Loucy (cell line): Measurements from ENCODE around the gene NADSYN1.

Source experiments
- H2AFZ ChIP-seq: fragments of 200-600 bp; sonication (generic); 2 replicates; pipeline ENCODE4 v1.6.0; 2016; ENCODE audit warnings: antibody characterized with exemption, mild to moderate bottlenecking, low read length, moderate library complexity
- H3F3A ChIP-seq: fragments of 200-600 bp; 2 replicates; pipeline ENCODE4 v1.6.0; 2016; ENCODE audit warnings: antibody characterized with exemption, low read depth, mild to moderate bottlenecking
- H3K27me3 ChIP-seq: fragments of 200-600 bp; sonication (generic); 2 replicates; pipeline ENCODE4 v1.6.1; 2014; ENCODE audit warnings: low read length, mild to moderate bottlenecking; ENCODE audit not compliant: insufficient read depth, poor library complexity, severe bottlenecking
- H3K36me3 ChIP-seq: fragments of 200-600 bp; sonication (generic); 2 replicates; pipeline ENCODE4 v1.6.1; 2016; ENCODE audit warnings: low read length; ENCODE audit not compliant: insufficient read depth
- H3K4me1 ChIP-seq: fragments of 200-600 bp; sonication (generic); 2 replicates; pipeline ENCODE4 v1.5.1; 2014; ENCODE audit warnings: low read length, mild to moderate bottlenecking; ENCODE audit not compliant: insufficient read depth, poor library complexity, severe bottlenecking
- H3K4me2 ChIP-seq: fragments of 200-600 bp; sonication (generic); 2 replicates; pipeline ENCODE4 v1.6.0; 2014; ENCODE audit warnings: antibody characterized with exemption, low read length, low read depth, mild to moderate bottlenecking; ENCODE audit not compliant: poor library complexity, severe bottlenecking
- H3K4me3 ChIP-seq: fragments of 200-600 bp; sonication (generic); 2 replicates; pipeline ENCODE4 v1.5.1; 2014; ENCODE audit warnings: low read length, mild to moderate bottlenecking, mixed read lengths; ENCODE audit not compliant: poor library complexity, severe bottlenecking
- H3K79me2 ChIP-seq: fragments of 200-600 bp; sonication (generic); 2 replicates; pipeline ENCODE4 v1.6.1; 2014; ENCODE audit warnings: low read length; ENCODE audit not compliant: insufficient read depth
- H3K9ac ChIP-seq: fragments of 200-600 bp; sonication (generic); 2 replicates; pipeline ENCODE4 v1.6.0; 2014; ENCODE audit warnings: mild to moderate bottlenecking, low read depth, low read length, moderate library complexity; ENCODE audit not compliant: poor library complexity, severe bottlenecking
- H3K9me2 ChIP-seq: fragments of 200-600 bp; sonication (generic); replicated peaks from 2 replicates; pipeline ENCODE4 v1.6.1; 2016; ENCODE audit warnings: low read depth, low read length, mixed read lengths
- H3K9me3 ChIP-seq: fragments of 200-600 bp; sonication (generic); 2 replicates; pipeline ENCODE4 v1.6.1; 2014; ENCODE audit warnings: mild to moderate bottlenecking, antibody characterized with exemption, low read length, low read depth; ENCODE audit not compliant: insufficient read depth
- H4K20me1 ChIP-seq: fragments of 200-600 bp; sonication (generic); 2 replicates; pipeline ENCODE4 v1.6.0; 2014; ENCODE audit warnings: antibody characterized with exemption, low read length, mild to moderate bottlenecking; ENCODE audit not compliant: insufficient read depth, poor library complexity, severe bottlenecking
- EZH2phosphoT487 ChIP-seq: fragments of 200-600 bp; IDR thresholded peaks from 2 replicates; pipeline ENCODE4 v1.6.1; 2018; ENCODE audit warnings: antibody characterized with exemption, mild to moderate bottlenecking, moderate library complexity, borderline replicate concordance
- TF ChIP-seq, protein P1 (sequence below): fragments of 200-600 bp; sonication (generic); conservative IDR thresholded peaks from 2 replicates; pipeline ENCODE4 v1.5.1; 2014; ENCODE audit warnings: mild to moderate bottlenecking, antibody characterized with exemption, low read length

The NADSYN1 gene

DNA sequence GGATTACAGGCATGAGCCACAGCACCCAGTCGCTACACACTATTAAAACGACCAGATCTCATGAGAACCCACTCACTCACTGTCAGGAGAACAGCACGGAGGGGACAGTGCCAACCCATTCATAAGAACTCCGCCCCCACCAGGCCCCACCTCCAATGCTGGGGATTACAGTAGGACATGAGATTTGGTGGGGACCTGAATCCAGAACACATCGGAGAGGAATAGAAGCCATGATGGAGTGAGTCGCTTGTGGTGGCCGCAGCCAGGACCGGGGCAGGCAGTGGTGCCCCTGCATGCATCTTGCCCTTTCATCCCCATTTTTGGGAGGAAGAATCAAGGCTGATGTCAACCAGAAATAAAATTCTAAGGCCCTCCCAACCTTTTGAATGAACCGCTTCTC, 8.7 kb downstream of the NADSYN1 start:
- Histone ChIP-seq H3F3A (no peaks in the 10 kb centered on the region), H3K27me3 (no peaks in the 10 kb centered on the region), H3K4me1 (no peaks in the 10 kb centered on the region), H3K36me3 (peaks cover 44% of the 10 kb centered on the region; the same call in 1 of the 2 replicates), H3K9me3 (no peaks in the 10 kb centered on the region), H3K9me2 (no peaks in the 10 kb centered on the region), H3K9ac (no peak overlapping the region), H4K20me1 (no peaks in the 10 kb centered on the region), H3K4me3 (no peak overlapping the region), H3K79me2 (peaks cover 14% of the 10 kb centered on the region; the same call in 1 of the 2 replicates), H3K4me2 (no peak overlapping the region), H2AFZ (no peak overlapping the region)
- TF ChIP-seq, protein P1, sequence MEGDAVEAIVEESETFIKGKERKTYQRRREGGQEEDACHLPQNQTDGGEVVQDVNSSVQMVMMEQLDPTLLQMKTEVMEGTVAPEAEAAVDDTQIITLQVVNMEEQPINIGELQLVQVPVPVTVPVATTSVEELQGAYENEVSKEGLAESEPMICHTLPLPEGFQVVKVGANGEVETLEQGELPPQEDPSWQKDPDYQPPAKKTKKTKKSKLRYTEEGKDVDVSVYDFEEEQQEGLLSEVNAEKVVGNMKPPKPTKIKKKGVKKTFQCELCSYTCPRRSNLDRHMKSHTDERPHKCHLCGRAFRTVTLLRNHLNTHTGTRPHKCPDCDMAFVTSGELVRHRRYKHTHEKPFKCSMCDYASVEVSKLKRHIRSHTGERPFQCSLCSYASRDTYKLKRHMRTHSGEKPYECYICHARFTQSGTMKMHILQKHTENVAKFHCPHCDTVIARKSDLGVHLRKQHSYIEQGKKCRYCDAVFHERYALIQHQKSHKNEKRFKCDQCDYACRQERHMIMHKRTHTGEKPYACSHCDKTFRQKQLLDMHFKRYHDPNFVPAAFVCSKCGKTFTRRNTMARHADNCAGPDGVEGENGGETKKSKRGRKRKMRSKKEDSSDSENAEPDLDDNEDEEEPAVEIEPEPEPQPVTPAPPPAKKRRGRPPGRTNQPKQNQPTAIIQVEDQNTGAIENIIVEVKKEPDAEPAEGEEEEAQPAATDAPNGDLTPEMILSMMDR: no peak
- no peak for TF ChIP-seq EZH2phosphoT487

DNA sequence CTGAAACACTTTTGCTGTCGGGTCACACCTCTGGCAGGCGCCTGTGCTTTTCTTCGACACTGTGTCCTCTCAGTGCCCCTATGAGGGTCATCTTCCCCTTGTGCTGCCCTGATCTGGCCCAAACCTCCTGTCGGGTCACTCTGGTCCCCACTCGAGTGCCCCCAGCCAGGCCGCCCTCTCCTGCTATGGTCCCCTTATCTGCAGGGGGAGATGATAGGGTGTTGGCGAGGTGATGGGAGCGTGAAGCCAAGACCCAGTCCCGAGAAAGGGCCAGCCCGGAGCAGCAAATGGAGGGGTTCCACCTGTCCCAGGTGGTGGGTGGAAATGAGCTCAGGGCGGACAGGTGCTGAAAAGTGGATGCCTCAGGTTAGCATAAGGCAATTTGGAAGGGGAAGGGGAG, 9.7 kb downstream of the NADSYN1 start:
- Histone ChIP-seq H4K20me1 (no peaks in the 10 kb centered on the region), H3K36me3 (peaks cover 34% of the 10 kb centered on the region; the same call in 1 of the 2 replicates), H3K4me2 (no peak overlapping the region), H3F3A (no peaks in the 10 kb centered on the region), H3K9me3 (no peaks in the 10 kb centered on the region), H3K27me3 (no peaks in the 10 kb centered on the region), H3K4me3 (no peak overlapping the region), H3K79me2 (0 out of 2 replicates have a peak, but pooled peaks cover 4% of the 10 kb centered on the region), H3K4me1 (no peaks in the 10 kb centered on the region), H3K9ac (no peak overlapping the region), H3K9me2 (no peaks in the 10 kb centered on the region), H2AFZ (no peak overlapping the region)
- TF ChIP-seq EZH2phosphoT487: no peak
- TF ChIP-seq, protein P1: no peak

DNA sequence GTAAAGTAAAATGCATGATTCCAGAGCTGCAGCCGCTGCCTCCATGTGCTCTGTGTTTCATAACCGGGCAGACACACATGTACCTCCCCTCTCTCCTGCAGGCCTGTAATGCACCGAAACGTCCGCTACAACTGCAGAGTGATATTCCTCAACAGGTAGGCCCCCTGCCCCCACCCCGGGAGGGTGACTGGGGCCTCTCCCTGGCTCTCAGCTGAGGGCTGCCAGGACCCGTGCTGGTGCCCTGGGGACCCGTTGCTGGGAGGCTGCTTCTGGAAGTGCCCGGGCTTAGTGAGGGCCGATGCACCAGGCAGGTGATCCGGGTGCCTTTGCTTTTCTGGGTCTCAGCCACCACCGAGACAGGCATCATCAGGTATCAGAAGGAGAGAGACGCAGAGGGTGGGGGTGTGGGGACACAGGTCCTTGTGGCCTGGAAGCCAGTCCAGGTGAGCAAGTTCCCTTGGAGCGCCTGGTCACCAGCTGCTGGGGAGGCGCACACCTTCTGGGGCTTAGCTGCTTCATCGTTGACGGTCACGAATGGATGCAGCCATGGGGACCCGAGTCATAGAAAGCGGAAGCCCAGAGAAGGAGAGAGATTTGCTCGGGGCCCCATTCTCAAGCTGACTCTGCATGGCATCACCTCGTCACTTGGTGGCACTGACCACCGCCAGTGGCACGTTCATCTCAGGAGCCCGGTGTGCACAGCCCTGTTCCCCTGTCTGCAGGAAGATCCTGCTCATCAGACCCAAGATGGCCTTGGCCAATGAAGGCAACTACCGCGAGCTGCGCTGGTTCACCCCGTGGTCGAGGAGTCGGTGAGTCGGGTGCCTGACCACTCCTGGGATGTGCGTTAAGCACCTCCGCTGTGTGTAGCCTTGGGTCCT, 10.6 kb downstream of the NADSYN1 start:
- no peak overlapping the region for H2AFZ ChIP-seq
- H3K27me3 ChIP-seq: no peaks in the 10 kb centered on the region
- H3F3A ChIP-seq: no peaks in the 10 kb centered on the region
- H3K4me3 ChIP-seq: no peak overlapping the region
- TF ChIP-seq, protein P1: no peak
- no peak for TF ChIP-seq EZH2phosphoT487
- 0 out of 2 replicates have a peak, but pooled peaks cover 3% of the 10 kb centered on the region for H3K79me2 ChIP-seq
- H3K9ac ChIP-seq: no peak overlapping the region
- no peak overlapping the region for H3K4me2 ChIP-seq
- H3K36me3 ChIP-seq: peaks cover 29% of the 10 kb centered on the region; the same call in 1 of the 2 replicates
- no peaks in the 10 kb centered on the region for H3K9me2 ChIP-seq
- H3K9me3 ChIP-seq: no peaks in the 10 kb centered on the region
- H3K4me1 ChIP-seq: no peaks in the 10 kb centered on the region
- H4K20me1 ChIP-seq: no peaks in the 10 kb centered on the region
